T-helper 2 cell treated with Interferon-gamma antibody and Interleukin-4, amounts not matched to agents 5 μg/mL and 100 μg/mL, for 36 hours (primary cell): Measurements from ENCODE around the gene BST1.

Experiments used
- DNase-seq: peaks from one replicate; pipeline ENCODE4 v3.0.0; 2021; ENCODE audit warnings: low spot score
- H3K27ac Mint-ChIP-seq: one replicate; pipeline ENCODE4 v1.8.0; 2021; ENCODE audit warnings: mild to moderate bottlenecking, mixed read lengths
- H3K27me3 Mint-ChIP-seq: one replicate; pipeline ENCODE4 v1.8.0; 2021; ENCODE audit warnings: low read depth, mixed read lengths
- H3K36me3 Mint-ChIP-seq: one replicate; pipeline ENCODE4 v1.8.0; 2021; ENCODE audit warnings: low read depth, mixed read lengths
- H3K4me1 Mint-ChIP-seq: one replicate; pipeline ENCODE4 v1.8.0; 2021; ENCODE audit warnings: low read depth, mixed read lengths
- H3K4me3 Mint-ChIP-seq: one replicate; pipeline ENCODE4 v1.8.0; 2022; ENCODE audit warnings: mild to moderate bottlenecking, moderate library complexity, mixed read lengths
- H3K9me3 Mint-ChIP-seq: one replicate; pipeline ENCODE4 v1.8.0; 2021; ENCODE audit warnings: mixed read lengths

The BST1 gene

GRCh38 chr4:15683143-15683495 is 19.7 kb upstream of the BST1 start:
- H3K36me3 Mint-ChIP-seq, result peaks cover 39% of the 10 kb centered on the region
- H3K4me1 Mint-ChIP-seq, result peaks cover 30% of the 10 kb centered on the region
- peak overlapping the region; percentile 96 for H3K4me3 Mint-ChIP-seq
- H3K27me3 Mint-ChIP-seq, result no peaks in the 10 kb centered on the region
- no peaks in the 10 kb centered on the region for H3K9me3 Mint-ChIP-seq
- H3K27ac Mint-ChIP-seq, result no peak overlapping the region
- DNase-seq, result no peak

DNA sequence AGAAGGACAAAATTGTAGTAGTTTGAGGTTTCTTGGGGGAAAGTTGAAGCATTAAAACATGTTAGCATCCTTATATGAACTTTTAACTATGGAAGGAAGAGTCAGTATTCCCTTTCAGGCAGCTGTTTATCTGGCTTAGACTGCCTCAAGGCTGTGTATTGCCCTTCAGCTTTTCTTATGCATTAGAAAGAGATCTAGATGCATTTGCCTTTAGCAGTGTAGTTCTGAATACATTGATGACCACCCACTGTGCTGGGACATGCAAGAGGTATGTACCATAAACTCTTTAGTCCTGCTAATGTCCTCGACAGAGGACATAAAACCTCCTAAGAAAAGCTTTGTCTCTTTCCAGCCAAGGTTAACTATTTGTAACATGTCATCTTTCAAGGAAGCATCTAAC is 18.4 kb upstream of the BST1 start:
- Mint-ChIP-seq H3K27ac (no peak overlapping the region), H3K4me3 (no peak overlapping the region), H3K27me3 (no peaks in the 10 kb centered on the region), H3K36me3 (peaks cover 36% of the 10 kb centered on the region), H3K4me1 (peaks cover 24% of the 10 kb centered on the region), H3K9me3 (no peaks in the 10 kb centered on the region)
- DNase-seq, result no peak

DNA sequence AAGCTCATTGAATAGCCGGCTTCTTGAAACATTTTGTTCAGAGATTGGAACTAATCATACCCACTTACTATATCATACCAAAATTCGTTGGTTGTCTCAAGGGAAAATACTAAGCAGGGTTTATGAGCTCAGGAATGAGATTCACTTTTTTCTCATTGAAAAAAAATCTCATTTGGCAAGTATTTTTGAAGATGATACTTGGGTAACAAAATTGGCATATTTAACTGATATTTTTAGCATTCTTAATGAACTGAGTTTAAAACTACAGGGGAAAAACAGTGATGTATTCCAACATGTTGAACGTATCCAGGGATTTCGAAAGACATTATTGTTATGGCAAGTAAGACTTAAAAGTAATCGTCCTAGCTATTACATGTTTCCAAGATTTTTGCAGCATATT is 14.8 kb upstream of the BST1 start:
- Mint-ChIP-seq H3K27ac (no peak overlapping the region), H3K27me3 (no peaks in the 10 kb centered on the region), H3K4me1 (peaks cover 11% of the 10 kb centered on the region), H3K9me3 (no peaks in the 10 kb centered on the region), H3K4me3 (no peak overlapping the region), H3K36me3 (peaks cover 27% of the 10 kb centered on the region)
- DNase-seq, result no peak

DNA sequence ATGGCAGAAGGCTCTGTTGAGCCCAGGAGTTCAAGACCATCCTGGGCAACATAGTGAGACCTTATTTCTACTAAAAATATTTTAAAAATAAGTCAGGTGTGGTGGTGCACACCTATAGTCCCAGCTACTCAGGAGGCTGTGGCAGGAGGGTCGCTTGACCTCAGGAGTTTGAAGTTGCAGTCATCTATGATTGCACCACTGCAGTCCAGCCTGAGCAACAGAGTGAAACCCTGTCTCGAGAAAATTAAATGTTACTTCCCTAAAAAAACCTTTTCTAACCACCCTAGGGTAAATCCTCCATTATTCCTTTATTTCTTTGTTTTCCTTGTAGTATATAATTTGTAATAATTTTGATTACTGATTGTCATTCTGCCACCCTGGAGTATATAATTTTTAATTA is 13.3 kb upstream of the BST1 start:
- Mint-ChIP-seq H3K27ac (no peak overlapping the region), H3K36me3 (peaks cover 24% of the 10 kb centered on the region), H3K27me3 (no peaks in the 10 kb centered on the region), H3K4me3 (no peak overlapping the region), H3K4me1 (peaks cover 6% of the 10 kb centered on the region), H3K9me3 (no peaks in the 10 kb centered on the region)
- DNase-seq, result no peak

GRCh38 chr4:15690020-15690809 is 12.7 kb upstream of the BST1 start:
- no peak overlapping the region for H3K27ac Mint-ChIP-seq
- peaks cover 4% of the 10 kb centered on the region for H3K4me1 Mint-ChIP-seq
- H3K27me3 Mint-ChIP-seq, result no peaks in the 10 kb centered on the region
- H3K4me3 Mint-ChIP-seq, result no peak overlapping the region
- DNase-seq, result no peak
- no peaks in the 10 kb centered on the region for H3K9me3 Mint-ChIP-seq
- peaks cover 22% of the 10 kb centered on the region for H3K36me3 Mint-ChIP-seq

DNA sequence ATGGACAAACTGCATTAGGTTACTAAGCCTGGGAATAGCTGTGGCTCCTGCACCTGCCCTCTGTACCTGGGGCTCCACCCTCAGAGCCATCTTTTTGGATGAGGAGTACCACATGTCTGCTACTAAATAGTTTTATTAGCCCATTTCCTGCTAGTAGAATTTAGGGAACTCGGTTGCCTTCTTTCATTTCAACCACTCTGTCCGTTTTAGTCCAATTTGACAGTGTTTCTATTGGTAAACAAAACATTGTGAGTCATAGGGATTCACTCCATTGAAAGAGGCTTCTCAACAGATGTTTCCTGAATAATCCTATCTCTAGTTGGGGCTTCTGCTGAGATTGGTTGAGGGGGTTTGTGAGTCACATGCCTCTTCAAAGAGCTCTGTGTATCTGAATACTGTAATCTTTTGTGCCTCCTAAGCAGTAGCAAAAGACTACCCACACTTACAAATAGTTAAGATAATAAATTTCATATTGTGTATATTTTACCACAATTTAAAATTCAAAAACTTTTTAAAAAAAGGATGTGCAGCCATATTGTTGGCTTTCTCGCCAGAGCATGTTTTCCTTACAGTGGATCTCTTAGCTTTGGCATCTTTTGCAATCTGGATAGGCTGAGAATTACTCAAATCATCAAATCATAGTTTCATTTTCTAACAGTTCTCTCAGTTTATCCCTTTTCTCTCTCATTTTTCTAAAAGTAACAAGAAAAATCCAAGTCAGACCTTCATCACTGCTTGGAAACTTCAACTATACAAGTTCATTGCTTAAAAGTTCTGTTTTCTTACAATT is 11.3 kb upstream of the BST1 start:
- Mint-ChIP-seq H3K9me3 (no peaks in the 10 kb centered on the region), H3K4me1 (peaks cover 2% of the 10 kb centered on the region), H3K4me3 (no peak overlapping the region), H3K27ac (no peak overlapping the region), H3K27me3 (no peaks in the 10 kb centered on the region), H3K36me3 (peaks cover 12% of the 10 kb centered on the region)
- DNase-seq, result no peak

GRCh38 chr4:15692602-15693001 is 10.3 kb upstream of the BST1 start:
- H3K4me3 Mint-ChIP-seq, result no peak overlapping the region
- no peak for DNase-seq
- H3K9me3 Mint-ChIP-seq, result no peaks in the 10 kb centered on the region
- no peak overlapping the region for H3K27ac Mint-ChIP-seq
- H3K4me1 Mint-ChIP-seq, result peaks cover 8% of the 10 kb centered on the region
- peaks cover 2% of the 10 kb centered on the region for H3K27me3 Mint-ChIP-seq
- peaks cover 3% of the 10 kb centered on the region for H3K36me3 Mint-ChIP-seq

DNA sequence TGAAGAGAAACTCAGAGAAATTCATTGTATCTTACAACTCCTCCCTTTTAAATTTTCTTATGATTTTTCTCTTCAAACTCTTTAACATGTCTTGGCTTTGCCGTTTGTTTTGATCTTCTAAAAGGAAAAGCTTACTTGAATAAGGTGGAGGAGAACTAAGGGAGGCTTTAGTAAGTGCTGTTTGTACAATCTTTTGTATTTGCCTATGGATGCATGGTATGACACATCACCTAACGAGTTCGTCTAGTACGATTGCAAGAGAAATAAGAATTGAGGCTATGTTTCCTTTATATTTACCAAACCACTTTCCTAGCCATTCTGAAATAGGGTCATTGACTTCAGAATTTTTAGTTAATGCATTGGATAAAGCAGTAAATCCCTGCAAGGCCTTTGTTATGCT is 8.4 kb upstream of the BST1 start:
- DNase-seq, result no peak
- no peaks in the 10 kb centered on the region for H3K9me3 Mint-ChIP-seq
- peaks cover 8% of the 10 kb centered on the region for H3K4me1 Mint-ChIP-seq
- no peak overlapping the region for H3K4me3 Mint-ChIP-seq
- H3K27me3 Mint-ChIP-seq, result peaks cover 9% of the 10 kb centered on the region
- H3K36me3 Mint-ChIP-seq, result no peaks in the 10 kb centered on the region
- no peak overlapping the region for H3K27ac Mint-ChIP-seq

GRCh38 chr4:15695240-15695699 is 7.6 kb upstream of the BST1 start:
- H3K27me3 Mint-ChIP-seq, result peaks cover 12% of the 10 kb centered on the region
- peaks cover 8% of the 10 kb centered on the region for H3K4me1 Mint-ChIP-seq
- H3K36me3 Mint-ChIP-seq, result no peaks in the 10 kb centered on the region
- no peak for DNase-seq
- no peak overlapping the region for H3K4me3 Mint-ChIP-seq
- no peak overlapping the region for H3K27ac Mint-ChIP-seq
- H3K9me3 Mint-ChIP-seq, result no peaks in the 10 kb centered on the region

DNA sequence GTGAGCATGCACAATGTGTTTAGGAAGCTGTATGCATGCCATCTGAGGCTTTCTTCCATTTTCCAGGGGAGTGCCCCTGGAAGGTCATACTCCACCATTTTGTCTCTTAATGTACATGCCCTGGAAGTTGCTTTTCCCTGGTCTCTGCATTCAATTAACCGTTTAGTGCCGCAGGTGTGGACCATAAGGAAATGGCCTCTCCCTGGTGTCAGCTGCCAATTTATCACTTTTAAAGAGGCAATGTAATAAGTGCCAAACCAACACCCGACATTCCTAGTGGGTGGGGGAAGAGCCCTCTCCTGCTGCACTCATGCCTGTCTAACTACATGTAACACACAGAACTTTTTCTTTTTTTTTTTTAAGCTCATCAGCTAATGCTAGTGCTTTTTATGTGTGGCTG is 7.1 kb upstream of the BST1 start:
- Mint-ChIP-seq H3K4me1 (peaks cover 8% of the 10 kb centered on the region), H3K27ac (no peak overlapping the region), H3K27me3 (peaks cover 14% of the 10 kb centered on the region), H3K36me3 (no peaks in the 10 kb centered on the region), H3K9me3 (no peaks in the 10 kb centered on the region), H3K4me3 (no peak overlapping the region)
- no peak for DNase-seq

- DNase-seq, result no peak
- Mint-ChIP-seq H3K27me3 (peaks cover 16% of the 10 kb centered on the region), H3K27ac (peak overlapping the region; percentile 4), H3K9me3 (no peaks in the 10 kb centered on the region), H3K4me1 (peaks cover 8% of the 10 kb centered on the region), H3K36me3 (no peaks in the 10 kb centered on the region), H3K4me3 (no peak overlapping the region)
Observed at GRCh38 chr4:15696866-15697265, 6.0 kb upstream of the BST1 start.

DNA sequence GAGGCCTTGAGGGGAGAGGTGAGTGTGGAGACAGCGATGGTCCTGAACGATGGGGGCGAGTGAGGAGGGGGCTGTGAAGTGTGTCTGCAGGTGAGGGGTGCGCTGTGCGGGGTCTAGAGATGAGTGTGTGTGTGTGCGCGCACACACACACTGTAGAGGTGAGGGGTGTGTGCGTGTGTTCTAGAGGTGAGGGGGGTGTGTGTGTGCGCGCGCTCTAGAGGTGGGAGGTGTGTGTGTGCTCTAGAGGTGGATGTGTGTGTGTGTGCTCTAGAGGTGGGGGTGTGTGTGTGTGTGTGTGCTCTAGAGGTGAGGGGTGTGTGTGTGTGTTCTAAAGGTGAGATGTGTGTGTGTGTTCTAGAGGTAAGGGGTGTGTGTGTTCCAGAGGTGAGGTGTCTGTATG is 574 bp downstream of the BST1 start:
- H3K27me3 Mint-ChIP-seq, result peaks cover 15% of the 10 kb centered on the region
- DNase-seq, result no peak
- H3K9me3 Mint-ChIP-seq, result no peaks in the 10 kb centered on the region
- H3K36me3 Mint-ChIP-seq, result peaks cover 2% of the 10 kb centered on the region
- peak overlapping the region; percentile 6 for H3K27ac Mint-ChIP-seq
- H3K4me3 Mint-ChIP-seq, result peak overlapping the region; percentile 88
- H3K4me1 Mint-ChIP-seq, result peaks cover 2% of the 10 kb centered on the region

DNA sequence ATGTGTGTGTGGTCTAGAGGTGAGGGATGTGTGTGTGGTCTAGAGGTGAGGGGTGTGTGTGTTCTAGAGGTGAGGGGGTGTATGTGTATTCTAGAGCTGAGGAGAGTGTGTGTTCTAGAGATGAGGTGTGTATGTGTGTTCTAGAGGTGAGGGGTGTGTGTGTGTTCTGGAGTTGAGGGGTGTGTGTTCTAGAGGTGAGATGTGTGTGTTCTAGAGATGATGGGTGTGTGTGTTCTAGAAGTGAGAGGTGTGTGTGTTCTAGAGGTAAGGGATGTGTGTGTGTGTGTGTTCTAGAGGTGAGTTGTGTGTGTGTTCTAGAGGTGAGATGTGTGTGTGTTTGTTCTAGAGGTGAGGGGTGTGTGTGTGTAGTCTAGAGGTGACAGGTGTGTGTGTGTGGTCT is 1.3 kb downstream of the BST1 start:
- Mint-ChIP-seq H3K36me3 (peaks cover 2% of the 10 kb centered on the region), H3K4me1 (peaks cover 2% of the 10 kb centered on the region), H3K4me3 (peak overlapping the region; percentile 88), H3K27me3 (peaks cover 15% of the 10 kb centered on the region), H3K9me3 (no peaks in the 10 kb centered on the region), H3K27ac (no peak overlapping the region)
- no peak for DNase-seq

DNA sequence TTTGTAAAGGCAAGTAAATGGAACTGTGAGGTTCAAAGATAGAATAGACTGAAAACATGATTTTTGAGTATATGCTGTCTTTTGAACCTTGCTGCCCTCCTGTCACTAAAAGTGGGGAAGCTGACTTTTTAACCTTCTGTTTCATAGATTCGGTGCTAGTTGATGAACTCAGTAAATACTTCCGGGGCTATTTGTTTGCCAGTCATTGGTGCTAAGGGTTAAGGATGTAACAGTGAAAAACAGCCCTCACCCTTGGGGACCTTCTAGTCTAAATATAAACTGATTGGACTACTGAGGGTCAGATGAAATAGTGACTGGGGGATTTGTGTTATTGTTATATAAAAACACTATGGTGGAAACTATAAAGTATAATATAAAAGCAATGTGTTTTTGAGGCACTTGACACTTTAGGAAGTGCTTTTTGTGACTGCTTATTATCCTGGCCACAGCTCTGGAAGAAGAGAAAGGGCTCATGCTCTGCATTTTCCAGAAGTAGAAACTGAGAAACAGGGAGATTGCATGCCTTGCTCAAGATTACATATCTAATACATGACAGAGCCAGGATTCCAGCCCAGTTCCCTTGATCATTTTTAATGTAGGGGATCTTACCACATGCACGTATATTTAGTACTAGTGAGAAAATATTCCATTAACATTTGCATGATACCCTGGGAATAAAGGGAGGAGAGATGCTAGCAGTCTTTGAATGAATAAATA is 3.9 kb downstream of the BST1 start:
- Mint-ChIP-seq H3K4me3 (no peak overlapping the region), H3K9me3 (no peaks in the 10 kb centered on the region), H3K27ac (no peak overlapping the region), H3K36me3 (peaks cover 2% of the 10 kb centered on the region), H3K27me3 (peaks cover 7% of the 10 kb centered on the region), H3K4me1 (peaks cover 2% of the 10 kb centered on the region)
- no peak for DNase-seq
